COLO668 (cell line): ENCODE data around the gene CHST1.
A peak's percentile ranks its signal among the peaks of the same experiment; 100 is the strongest.

Source experiments
- DNase-seq: peaks from one replicate; lab custom pipeline; 2025; ENCODE audit not compliant: unreplicated experiment; lab: John Stamatoyannopoulos, UW

CHST1 gene, protein sequence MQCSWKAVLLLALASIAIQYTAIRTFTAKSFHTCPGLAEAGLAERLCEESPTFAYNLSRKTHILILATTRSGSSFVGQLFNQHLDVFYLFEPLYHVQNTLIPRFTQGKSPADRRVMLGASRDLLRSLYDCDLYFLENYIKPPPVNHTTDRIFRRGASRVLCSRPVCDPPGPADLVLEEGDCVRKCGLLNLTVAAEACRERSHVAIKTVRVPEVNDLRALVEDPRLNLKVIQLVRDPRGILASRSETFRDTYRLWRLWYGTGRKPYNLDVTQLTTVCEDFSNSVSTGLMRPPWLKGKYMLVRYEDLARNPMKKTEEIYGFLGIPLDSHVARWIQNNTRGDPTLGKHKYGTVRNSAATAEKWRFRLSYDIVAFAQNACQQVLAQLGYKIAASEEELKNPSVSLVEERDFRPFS

GRCh38 chr11:45665206-45665932 lies at the start of gene CHST1:
Gene CHST1, minus strand, starts transcription at chr11:45665622. Its CDS starts 14,699 bp downstream, at chr11:45650923.
- peak; percentile 84 for DNase-seq

- DNase-seq, result no peak
Observed at GRCh38 chr11:45713573-45713972, 48.2 kb upstream of the CHST1 start.

GRCh38 chr11:45710561-45710960 lies 45.1 kb upstream of the CHST1 start:
- no peak for DNase-seq

- DNase-seq, result no peak
Observed at GRCh38 chr11:45708887-45709663, 43.7 kb upstream of the CHST1 start.

GRCh38 chr11:45704635-45705034 lies 39.2 kb upstream of the CHST1 start:
- DNase-seq, result no peak

DNA sequence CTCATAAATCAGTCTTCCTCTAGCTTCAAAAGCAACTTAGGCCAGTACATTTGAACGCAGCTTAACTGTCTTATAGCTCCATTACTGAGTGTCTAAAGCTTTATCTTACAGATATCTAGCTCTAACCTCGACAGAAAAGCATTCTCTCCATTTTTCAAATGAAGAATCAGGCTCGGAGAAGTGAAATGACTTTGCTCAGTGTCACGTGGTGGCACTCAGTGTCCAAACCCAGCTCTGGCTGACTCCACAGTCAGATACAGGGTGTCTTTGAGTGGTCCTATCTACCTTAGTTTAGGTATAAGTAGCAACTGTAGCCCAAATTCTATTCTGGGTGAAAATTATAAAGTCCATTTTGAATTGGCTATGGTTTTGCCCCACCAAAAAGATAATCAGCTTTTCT lies 38.7 kb upstream of the CHST1 start:
- DNase-seq, result no peak

- DNase-seq, result no peak
Observed at GRCh38 chr11:45702511-45702910, 37.1 kb upstream of the CHST1 start.

DNA sequence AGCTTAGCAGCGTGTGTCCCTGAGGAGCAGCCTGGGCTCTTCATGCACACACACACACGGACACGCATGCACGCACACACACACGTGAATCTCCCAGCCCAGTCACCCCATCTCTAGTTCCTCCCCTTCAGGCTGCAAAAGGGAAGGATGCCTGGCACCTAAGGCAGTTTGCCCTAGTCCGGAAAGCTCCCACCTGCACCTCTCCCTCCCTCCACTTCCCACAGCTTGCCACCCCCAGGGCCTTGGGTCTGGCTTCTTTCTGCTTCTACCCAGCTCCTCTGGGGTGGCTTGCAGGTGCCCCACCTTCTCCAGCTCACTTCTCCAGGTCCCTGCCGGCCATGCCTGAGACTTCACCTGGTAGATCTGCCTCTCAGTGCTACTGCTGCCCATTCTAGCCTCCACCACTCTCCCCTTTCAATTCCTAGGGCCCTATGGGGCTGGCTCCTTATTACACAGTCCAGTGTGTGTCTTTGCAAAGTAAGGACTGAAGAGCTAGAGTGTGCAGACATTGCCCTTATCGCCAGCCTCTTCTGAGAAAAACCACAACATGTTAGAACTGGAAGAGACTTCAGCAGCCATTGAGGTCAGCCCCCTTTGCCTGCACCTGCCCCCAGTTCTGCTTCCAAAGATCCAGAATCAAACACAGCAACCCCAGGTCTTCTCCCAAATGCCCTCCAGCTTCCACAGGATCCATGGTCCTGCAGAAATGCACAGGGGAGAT lies 33.5 kb upstream of the CHST1 start:
- no peak for DNase-seq

- no peak for DNase-seq
Observed at GRCh38 chr11:45692808-45693453, 27.5 kb upstream of the CHST1 start.

- no peak for DNase-seq
Observed at GRCh38 chr11:45688472-45689033, 23.1 kb upstream of the CHST1 start.

DNA sequence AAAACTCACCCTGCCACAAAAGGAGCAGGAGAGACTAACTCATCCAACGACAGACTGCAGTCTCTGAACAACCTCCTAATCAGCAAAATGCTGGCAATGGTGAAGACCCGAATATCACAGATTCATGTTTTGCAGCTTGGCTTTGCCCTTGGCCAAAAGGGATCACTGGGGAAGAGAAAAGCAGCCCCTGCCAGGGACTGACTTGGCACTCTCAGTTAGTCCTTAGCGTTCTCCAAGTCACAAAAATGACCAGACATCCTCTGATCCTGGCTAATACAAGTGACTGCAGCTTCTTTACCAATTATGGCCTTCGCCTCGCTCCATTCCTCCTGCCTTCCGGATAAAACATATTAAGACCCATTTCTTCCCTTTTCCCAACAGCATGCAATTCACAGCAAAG lies 22.4 kb upstream of the CHST1 start:
- no peak for DNase-seq

DNA sequence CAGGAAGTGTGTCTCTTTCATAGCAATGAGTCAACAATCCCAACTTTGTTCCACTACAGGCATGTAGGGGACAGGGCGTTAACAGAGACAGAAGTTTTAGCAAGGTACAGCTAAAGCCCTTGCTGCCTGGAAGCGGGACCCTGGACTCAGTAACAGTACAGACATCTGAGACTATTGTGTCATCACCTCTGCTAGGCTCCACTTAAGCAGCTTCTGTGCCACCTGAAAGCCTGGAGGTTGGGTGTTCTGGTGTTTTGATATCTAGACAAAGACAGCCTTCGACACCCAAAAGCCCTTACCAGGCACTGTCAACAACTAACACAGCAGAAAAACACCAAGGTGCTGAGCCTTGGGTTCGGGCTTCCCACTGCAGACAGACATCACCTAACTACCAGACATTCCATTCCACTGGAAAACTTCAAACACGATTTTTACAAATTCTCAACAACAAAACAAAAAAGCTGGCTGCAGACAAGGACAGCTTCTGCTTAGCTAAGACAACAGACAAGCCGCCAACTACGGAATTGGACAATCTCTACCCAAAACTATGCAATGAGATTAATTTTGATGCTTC lies 20.6 kb upstream of the CHST1 start:
- DNase-seq, result no peak

DNA sequence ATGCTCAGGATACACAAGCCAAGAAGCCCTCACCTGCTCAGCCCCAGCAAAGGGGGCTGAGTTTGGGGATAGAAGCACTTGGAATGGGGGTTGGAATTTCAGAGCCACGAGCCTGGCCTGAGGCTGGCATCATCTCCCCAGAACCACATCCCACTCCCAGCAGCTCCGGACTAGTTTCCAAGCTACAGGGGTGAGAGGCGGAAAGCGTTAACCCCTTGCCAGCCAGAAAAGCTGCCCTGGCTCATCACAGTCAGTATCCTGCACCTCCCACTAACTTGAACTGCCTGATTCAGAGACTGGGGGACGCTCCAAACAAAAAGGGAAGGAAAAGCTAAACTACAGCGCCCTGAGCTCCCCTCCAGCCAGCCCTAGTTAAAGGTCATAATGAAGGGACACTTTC lies 19.0 kb upstream of the CHST1 start:
- DNase-seq, result no peak

DNA sequence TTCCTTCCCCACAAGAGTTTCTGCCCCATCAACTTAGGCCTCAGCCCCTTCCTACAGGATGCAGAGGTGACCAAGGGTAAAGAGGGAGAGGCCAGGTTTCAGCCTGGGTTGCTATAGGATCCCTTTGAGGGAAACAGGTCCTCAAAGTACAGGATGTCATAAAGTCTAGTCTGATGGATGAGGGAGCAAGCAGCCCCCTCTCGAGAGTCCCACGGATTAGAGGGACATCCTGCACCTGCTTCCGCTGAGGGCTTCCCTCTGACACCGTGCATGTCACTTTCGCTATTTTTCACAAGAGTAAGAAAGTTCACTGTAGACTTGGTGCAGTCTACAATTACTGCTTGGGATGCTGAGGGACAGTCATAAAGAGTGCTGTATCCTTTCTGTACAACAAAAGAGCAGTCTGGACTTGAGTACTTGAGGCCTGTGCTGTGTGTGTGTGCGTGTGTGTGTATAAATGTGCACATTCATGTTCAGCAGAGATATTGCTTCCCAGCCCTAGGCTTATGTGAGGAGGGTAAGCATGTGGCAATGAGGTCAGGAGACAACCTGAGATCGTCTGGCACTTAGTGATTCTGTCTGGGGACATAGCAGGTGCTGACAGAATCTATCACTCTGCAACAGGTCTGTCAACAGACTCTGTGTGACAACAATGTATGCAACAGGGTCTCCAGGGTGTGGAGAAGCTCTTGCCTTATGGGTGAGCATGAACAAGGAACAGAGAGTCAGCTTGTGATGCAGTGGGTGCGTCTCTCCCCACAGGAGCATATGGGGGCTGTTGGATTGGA lies 18.0 kb upstream of the CHST1 start:
- peak; percentile 46 for DNase-seq

GRCh38 chr11:45679806-45680205 lies 14.4 kb upstream of the CHST1 start:
- DNase-seq, result no peak

DNA sequence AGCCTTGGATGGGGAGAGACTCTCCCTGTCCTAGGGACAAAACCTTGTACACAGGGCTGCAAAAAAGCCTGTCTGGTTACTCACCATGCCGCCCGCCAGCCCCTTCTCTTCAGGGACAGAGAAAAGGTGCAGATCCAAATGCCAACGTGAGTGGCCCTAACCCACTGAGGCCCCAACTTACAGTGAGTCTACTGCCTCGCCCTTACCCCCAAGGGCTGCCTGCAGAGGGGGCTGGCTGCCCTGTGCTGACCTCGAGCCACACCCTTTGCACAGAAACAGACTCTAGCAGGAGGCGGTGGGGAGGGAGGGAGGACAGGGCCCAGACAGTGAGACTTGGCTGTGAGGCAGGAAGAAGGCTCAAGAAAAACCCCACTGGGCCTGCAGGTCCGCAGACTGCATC lies 13.6 kb upstream of the CHST1 start:
- DNase-seq, result no peak

DNA sequence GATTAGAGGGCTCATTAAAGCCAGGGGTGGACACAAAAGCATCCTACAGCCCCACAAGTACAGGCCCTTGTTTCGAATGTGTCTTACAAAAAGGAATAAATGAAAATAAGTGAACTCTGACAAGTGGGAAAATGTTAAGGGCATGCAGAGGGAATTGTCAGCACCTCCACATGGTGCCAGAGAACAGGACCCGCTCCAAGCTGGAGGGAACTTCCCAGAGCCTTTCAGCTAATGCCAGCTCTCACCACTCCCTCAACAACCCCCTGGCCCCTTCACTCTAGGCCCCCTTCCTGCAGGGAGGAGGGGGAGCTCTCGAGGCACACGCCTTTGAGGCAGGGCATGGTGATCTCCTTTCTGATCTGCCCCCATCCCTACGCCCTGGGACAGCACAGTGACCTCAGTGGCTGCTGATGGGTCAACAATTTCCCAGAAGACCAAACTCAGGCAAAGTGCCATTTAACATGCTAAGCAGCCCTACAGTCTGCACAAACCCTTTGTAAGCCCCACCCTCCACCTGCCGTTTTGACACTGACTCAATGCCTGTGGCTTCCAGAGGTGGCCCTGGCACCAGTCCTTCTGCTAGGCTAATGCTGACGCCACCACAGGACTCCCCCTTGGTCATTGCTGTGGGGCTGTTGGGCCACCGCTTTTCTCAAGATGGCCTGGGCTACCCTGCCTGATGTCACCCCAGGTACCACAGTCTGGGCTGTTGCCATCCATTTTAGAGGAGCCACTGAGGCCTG lies 12.5 kb upstream of the CHST1 start:
- DNase-seq, result peak; percentile 56

GRCh38 chr11:45676522-45677095 lies 11.2 kb upstream of the CHST1 start:
- no peak for DNase-seq
